Stimulated activated CD8-positive, alpha-beta memory T cell treated with anti-CD3 and anti-CD28 coated beads, Interleukin-12 subunit alpha, Interleukin-12 subunit beta, amount 100 ng/mL, for 24 hours (primary cell): ENCODE measurements around the gene ACP2.
A peak's percentile ranks its signal among the peaks of the same experiment; 100 is the strongest.

ENCODE experiments used
- DNase-seq: peaks from one replicate; pipeline ENCODE4 v3.0.0-alpha.2; 2020; ENCODE audit errors: extremely low read depth

Gene ACP2

GRCh38 chr11:47248664-47249377 is at the start of gene ACP2:
ACP2 (minus strand) TSS chr11:47248814; CDS start chr11:47248789, 25 bp downstream.
- peak; percentile 68 for DNase-seq

GRCh38 chr11:47296045-47296444 is 47.4 kb upstream of the ACP2 start:
- DNase-seq: no peak

GRCh38 chr11:47295385-47295784 is 46.8 kb upstream of the ACP2 start:
- DNase-seq: no peak

- no peak for DNase-seq
Observed at GRCh38 chr11:47289856-47290255, 41.2 kb upstream of the ACP2 start.

- no peak for DNase-seq
Observed at GRCh38 chr11:47288066-47288465, 39.5 kb upstream of the ACP2 start.

- DNase-seq: no peak
Observed at GRCh38 chr11:47285969-47286770, 37.6 kb upstream of the ACP2 start.

- DNase-seq: no peak
Observed at GRCh38 chr11:47284151-47284550, 35.5 kb upstream of the ACP2 start.

- no peak for DNase-seq
Observed at GRCh38 chr11:47282462-47282861, 33.8 kb upstream of the ACP2 start.

GRCh38 chr11:47280860-47281259 is 32.2 kb upstream of the ACP2 start:
- no peak for DNase-seq

- DNase-seq: no peak
Observed at GRCh38 chr11:47280099-47280498, 31.5 kb upstream of the ACP2 start.

GRCh38 chr11:47278769-47279168 is 30.2 kb upstream of the ACP2 start:
- DNase-seq: no peak

- no peak for DNase-seq
Observed at GRCh38 chr11:47278058-47278457, 29.4 kb upstream of the ACP2 start.

GRCh38 chr11:47276923-47277322 is 28.3 kb upstream of the ACP2 start:
- DNase-seq: no peak

- no peak for DNase-seq
Observed at GRCh38 chr11:47274495-47275235, 26.1 kb upstream of the ACP2 start.

GRCh38 chr11:47272706-47273105 is 24.1 kb upstream of the ACP2 start:
- no peak for DNase-seq

GRCh38 chr11:47271961-47272661 is 23.5 kb upstream of the ACP2 start:
- no peak for DNase-seq

GRCh38 chr11:47271328-47271727 is 22.7 kb upstream of the ACP2 start:
- no peak for DNase-seq

- no peak for DNase-seq
Observed at GRCh38 chr11:47270331-47271271, 22.0 kb upstream of the ACP2 start.

- peak; percentile 80 for DNase-seq
Observed at GRCh38 chr11:47269829-47270305, 21.3 kb upstream of the ACP2 start, which contains the start of gene MADD. MADD (plus strand) TSS chr11:47270133.

- DNase-seq: peak; percentile 66
Observed at GRCh38 chr11:47269002-47269828, 20.6 kb upstream of the ACP2 start.
